Endodermal cell (in vitro differentiated cells): ENCODE measurements around the gene CTNS. TPM values are rescaled to one million over a fixed set of nuclear protein-coding genes. Genes with fewer than 3 reads are reported as not detected.
"Not testable (repeated sequence)": the region's sequence is repeated elsewhere in the genome, so short reads cannot be mapped to it uniquely, and the experiment has no call there.

Experiments used
- DNase-seq: peaks from one replicate; pipeline ENCODE4 v3.0.0-alpha.2; 2017
- H3K27ac ChIP-seq: 2 replicates; pipeline ENCODE4 v1.5.1; 2013; ENCODE audit warnings: mild to moderate bottlenecking, low read depth, low read length, moderate library complexity
- H3K27me3 ChIP-seq: 2 replicates; pipeline ENCODE4 v1.6.1; 2013; ENCODE audit warnings: mild to moderate bottlenecking, low read length, moderate library complexity; ENCODE audit not compliant: insufficient read depth, control insufficient read depth, poor library complexity, severe bottlenecking
- H3K36me3 ChIP-seq: 2 replicates; pipeline ENCODE4 v1.7.0; 2013; ENCODE audit warnings: mild to moderate bottlenecking, low read length, moderate library complexity; ENCODE audit not compliant: control insufficient read depth, insufficient read depth
- H3K4me1 ChIP-seq: one replicate; pipeline ENCODE4 v1.7.0; 2013; ENCODE audit warnings: low read length; ENCODE audit not compliant: control insufficient read depth, insufficient read depth
- H3K4me3 ChIP-seq: 2 replicates; pipeline ENCODE4 v1.5.1; 2013; ENCODE audit warnings: mild to moderate bottlenecking, low read length, moderate library complexity
- H3K9ac ChIP-seq: 2 replicates; pipeline ENCODE4 v1.6.1; 2013; ENCODE audit warnings: mild to moderate bottlenecking, low read length, moderate library complexity; ENCODE audit not compliant: poor library complexity, severe bottlenecking; ENCODE audit errors: extremely low read depth
- H3K9me3 ChIP-seq: 2 replicates; pipeline ENCODE4 v1.6.1; 2013; ENCODE audit warnings: mild to moderate bottlenecking, low read length, moderate library complexity; ENCODE audit not compliant: control insufficient read depth
- H3K27ac Mint-ChIP-seq: 2 replicates; pipeline ENCODE4 v1.8.0; 2020; ENCODE audit warnings: mixed read lengths
- H3K27me3 Mint-ChIP-seq: 2 replicates; pipeline ENCODE4 v1.8.0; 2021; ENCODE audit warnings: mild to moderate bottlenecking, mixed read lengths; ENCODE audit not compliant: insufficient read depth
- H3K36me3 Mint-ChIP-seq: 2 replicates; pipeline ENCODE4 v1.8.0; 2020; ENCODE audit warnings: low read depth, mixed read lengths
- H3K4me1 Mint-ChIP-seq: 2 replicates; pipeline ENCODE4 v1.8.0; 2020; ENCODE audit warnings: mixed read lengths
- H3K4me3 Mint-ChIP-seq: 2 replicates; pipeline ENCODE4 v1.8.0; 2020; ENCODE audit warnings: mild to moderate bottlenecking, moderate library complexity, mixed read lengths
- H3K9me3 Mint-ChIP-seq: 2 replicates; pipeline ENCODE4 v1.8.0; 2020; ENCODE audit warnings: mild to moderate bottlenecking, mixed read lengths
- CTCF ChIP-seq: fragments of 200-600 bp; sonication (generic); conservative IDR thresholded peaks from 2 replicates; pipeline ENCODE4 v1.5.0; 2021; ENCODE audit warnings: antibody characterized with exemption, mild to moderate bottlenecking
- WGBS, 2 experiments: methylation state at CpG; one replicate each; pipeline versions ENCODE4 v1.1.5 to v1.1.7; 2013; ENCODE audit warnings: missing lambda C conversion rate in 2 of 2, mixed read lengths in 1 of 2; ENCODE audit not compliant: insufficient coverage in 1 of 2, insufficient read length in 1 of 2; 5-methylcytosine and 5-hydroxymethylcytosine counted together
- total RNA-seq, 2 donors: library from RNA; stranded (reverse); fragmentation: NEBNext Ultra II Directional in 1 of 2; extraction: Animal tissue kit (Norgen Biotek cat#: 25700) in 1 of 2; gene quantifications; 2 replicates in 1 of 2; 3 replicates in 1 of 2; pipeline ENCODE4 v1.2.1, GENCODE V29; 2021

CTNS gene
- total RNA-seq, 2 donors from 2014 or later: 17.2 to 18.8 TPM

GRCh38 chr17:3698139-3698538 is 61.6 kb downstream of the CTNS start:
- no peak overlapping the region for H3K27ac Mint-ChIP-seq
- Histone ChIP-seq H3K27me3 (peaks cover 50% of the 10 kb centered on the region), H3K4me1 (no peaks in the 10 kb centered on the region), H3K4me3 (no peak overlapping the region), H3K27ac (no peak overlapping the region), H3K9me3 (peaks cover 8% of the 10 kb centered on the region), H3K36me3 (no peaks in the 10 kb centered on the region), H3K9ac (no peak overlapping the region)
- no peak overlapping the region for H3K4me3 Mint-ChIP-seq
- no peaks in the 10 kb centered on the region for H3K4me1 Mint-ChIP-seq
- 90 to 100% methylated on average over 2 to 4 of the region's 4 CpGs for WGBS, 2 experiments
- peaks cover 22% of the 10 kb centered on the region for H3K9me3 Mint-ChIP-seq
- peaks cover 53% of the 10 kb centered on the region for H3K27me3 Mint-ChIP-seq
- no peak for TF ChIP-seq CTCF
- no peak for DNase-seq
- peaks cover 4% of the 10 kb centered on the region for H3K36me3 Mint-ChIP-seq

GRCh38 chr17:3699951-3700350 is 63.4 kb downstream of the CTNS start:
- H3K27me3 ChIP-seq: peaks cover 37% of the 10 kb centered on the region
- Mint-ChIP-seq H3K9me3 (peaks cover 22% of the 10 kb centered on the region), H3K4me3 (no peak overlapping the region), H3K4me1 (no peaks in the 10 kb centered on the region), H3K36me3 (peaks cover 4% of the 10 kb centered on the region), H3K27me3 (peaks cover 37% of the 10 kb centered on the region), H3K27ac (no peak overlapping the region)
- no peaks in the 10 kb centered on the region for H3K36me3 ChIP-seq
- H3K9ac ChIP-seq: no peak overlapping the region
- no peaks in the 10 kb centered on the region for H3K4me1 ChIP-seq
- H3K27ac ChIP-seq: no peak overlapping the region
- no peak overlapping the region for H3K4me3 ChIP-seq
- WGBS, 2 experiments: 69 to 96% methylated on average over 4 of the region's 4 CpGs
- no peak for TF ChIP-seq CTCF
- peaks cover 8% of the 10 kb centered on the region for H3K9me3 ChIP-seq
- DNase-seq: no peak

GRCh38 chr17:3702041-3702539 is 65.5 kb downstream of the CTNS start:
- not testable (repeated sequence) for H3K4me3 Mint-ChIP-seq, H3K27ac Mint-ChIP-seq, H3K27ac ChIP-seq, H3K4me1 Mint-ChIP-seq, H3K4me1 ChIP-seq, H3K36me3 ChIP-seq, H3K36me3 Mint-ChIP-seq, H3K9ac ChIP-seq, H3K4me3 ChIP-seq, H3K9me3 ChIP-seq, DNase-seq
- peaks cover 17% of the 10 kb centered on the region for H3K27me3 Mint-ChIP-seq
- H3K9me3 Mint-ChIP-seq: peaks cover 22% of the 10 kb centered on the region
- WGBS, 2 experiments: 89 to 90% methylated on average over 7 of the region's 7 CpGs
- H3K27me3 ChIP-seq: peaks cover 15% of the 10 kb centered on the region
